ENCODE data around the gene ACADVL. TPM values are rescaled to one million over a fixed set of nuclear protein-coding genes. Genes with fewer than 3 reads are reported as not detected.

Gene ACADVL
- total RNA-seq, 2 experiments from 2014 or later: 245 to 256 TPM

- Mint-ChIP-seq H3K27ac (peak overlapping the region; percentile 68), H3K4me1 (peaks cover 42% of the 10 kb centered on the region), H3K36me3 (peaks cover 26% of the 10 kb centered on the region), H3K9me3 (no peaks in the 10 kb centered on the region), H3K4me3 (no peak overlapping the region), H3K27me3 (peaks cover 14% of the 10 kb centered on the region)
- DNase-seq: no peak
Measured at GRCh38 chr17:7258731-7259554, 39.2 kb downstream of the ACADVL start.

DNA sequence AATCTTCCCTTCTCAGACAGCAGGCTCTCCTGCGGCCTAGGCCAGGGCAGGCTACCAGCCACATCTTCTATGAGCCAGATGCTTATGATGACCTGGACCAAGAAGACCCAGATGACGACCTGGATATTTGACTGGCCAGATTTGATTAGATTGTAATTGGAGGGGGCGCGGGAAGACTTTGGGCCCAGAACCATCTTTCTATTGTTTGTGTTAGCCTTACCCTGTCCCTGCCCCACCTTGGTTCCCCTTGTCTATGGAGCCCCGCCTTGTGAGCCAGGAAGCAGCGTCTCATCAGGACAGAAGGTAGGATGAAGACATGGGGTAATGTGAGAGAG is 39.8 kb downstream of the ACADVL start:
- Mint-ChIP-seq H3K36me3 (peaks cover 22% of the 10 kb centered on the region), H3K27ac (peak overlapping the region; percentile 68)

GRCh38 chr17:7260151-7260550 is 40.4 kb downstream of the ACADVL start:
- no peak overlapping the region for H3K4me3 Mint-ChIP-seq

More for the DNA sequence above, 39.8 kb downstream of the ACADVL start:
- H3K9me3 Mint-ChIP-seq: no peaks in the 10 kb centered on the region
- peaks cover 41% of the 10 kb centered on the region for H3K4me1 Mint-ChIP-seq
- DNase-seq: no peak
- peaks cover 18% of the 10 kb centered on the region for H3K27me3 Mint-ChIP-seq
- no peak overlapping the region for H3K4me3 Mint-ChIP-seq

GRCh38 chr17:7260651-7261378 is 41.1 kb downstream of the ACADVL start:
- H3K27ac Mint-ChIP-seq: no peak overlapping the region

More at GRCh38 chr17:7260151-7260550, 40.4 kb downstream of the ACADVL start:
- DNase-seq: no peak
- H3K9me3 Mint-ChIP-seq: no peaks in the 10 kb centered on the region
- H3K36me3 Mint-ChIP-seq: peaks cover 16% of the 10 kb centered on the region
- peaks cover 41% of the 10 kb centered on the region for H3K4me1 Mint-ChIP-seq
- peak overlapping the region; percentile 71 for H3K27ac Mint-ChIP-seq
- peaks cover 18% of the 10 kb centered on the region for H3K27me3 Mint-ChIP-seq

GRCh38 chr17:7261379-7262191 is 41.8 kb downstream of the ACADVL start:
- Mint-ChIP-seq H3K9me3 (no peaks in the 10 kb centered on the region), H3K4me3 (peak overlapping the region; percentile 64), H3K4me1 (peaks cover 41% of the 10 kb centered on the region), H3K27ac (peak overlapping the region; percentile 38), H3K36me3 (peaks cover 10% of the 10 kb centered on the region), H3K27me3 (peaks cover 18% of the 10 kb centered on the region)
- DNase-seq: peak; percentile 21

More at GRCh38 chr17:7260651-7261378, 41.1 kb downstream of the ACADVL start:
- DNase-seq: peak; percentile 50
- Mint-ChIP-seq H3K36me3 (peaks cover 16% of the 10 kb centered on the region), H3K27me3 (peaks cover 18% of the 10 kb centered on the region), H3K9me3 (no peaks in the 10 kb centered on the region), H3K4me1 (peaks cover 41% of the 10 kb centered on the region), H3K4me3 (peak overlapping the region; percentile 59)

- peak within 1 kb of the TSS; percentile 38 for H3K27ac Mint-ChIP-seq
- no peak for DNase-seq
Measured at GRCh38 chr17:7262192-7262934, 42.6 kb downstream of the ACADVL start, which contains the start of gene CLDN7. TSS of gene CLDN7 (minus strand) at chr17:7262478. CDS start at chr17:7262043, 435 bp downstream.

DNA sequence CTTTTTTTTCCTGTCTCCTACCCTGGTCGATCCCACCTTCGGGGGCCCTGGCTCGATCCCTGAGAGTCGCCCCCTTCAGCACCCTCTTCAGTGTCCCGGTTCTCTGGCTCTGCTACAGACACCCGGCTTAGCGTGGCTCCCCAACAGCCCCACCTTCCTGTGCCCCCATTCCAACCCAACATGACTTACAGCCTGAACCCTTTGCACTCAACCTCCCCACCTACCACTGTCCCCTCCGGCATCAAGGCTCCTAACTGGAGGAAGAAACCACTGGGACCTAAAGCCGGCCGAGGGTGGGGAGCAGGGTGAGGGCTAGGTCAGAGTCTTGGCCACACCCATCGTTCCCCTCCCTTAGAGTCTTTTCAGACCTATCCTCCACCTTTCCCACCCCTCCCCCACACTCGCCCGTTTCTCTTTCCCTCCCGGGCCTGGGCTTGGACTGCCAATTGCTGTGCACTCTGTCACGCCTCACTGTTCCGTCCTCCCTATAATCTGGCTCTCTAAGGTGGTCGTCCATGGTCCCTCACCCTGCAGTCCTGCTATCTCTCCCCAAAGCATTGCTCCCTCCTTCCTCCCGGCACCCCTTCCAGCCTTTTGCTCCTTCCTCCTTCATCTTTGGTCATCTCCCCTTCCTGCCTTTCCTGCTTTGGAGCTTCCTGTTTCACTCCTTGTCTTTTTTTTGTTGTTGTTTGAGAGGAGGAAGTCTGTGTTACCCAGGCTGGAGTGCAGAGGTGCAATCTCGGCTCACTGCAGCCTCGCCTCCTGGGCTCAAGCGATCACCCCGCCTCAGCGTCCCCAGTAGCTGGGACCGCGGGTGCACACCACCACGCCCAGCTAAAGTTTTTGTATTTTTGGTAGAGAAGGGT is 43.4 kb downstream of the ACADVL start:
- Mint-ChIP-seq H3K9me3 (no peaks in the 10 kb centered on the region), H3K4me3 (peak overlapping the region; percentile 66), H3K27ac (no peak overlapping the region), H3K36me3 (peaks cover 6% of the 10 kb centered on the region), H3K4me1 (peaks cover 41% of the 10 kb centered on the region), H3K27me3 (peaks cover 18% of the 10 kb centered on the region)
- DNase-seq: no peak

More at GRCh38 chr17:7262192-7262934, 42.6 kb downstream of the ACADVL start, which contains the start of gene CLDN7:
- peaks cover 6% of the 10 kb centered on the region for H3K36me3 Mint-ChIP-seq
- H3K9me3 Mint-ChIP-seq: no peaks in the 10 kb centered on the region
- peaks cover 18% of the 10 kb centered on the region for H3K27me3 Mint-ChIP-seq
- peaks cover 41% of the 10 kb centered on the region for H3K4me1 Mint-ChIP-seq
- H3K4me3 Mint-ChIP-seq: peak within 1 kb of the TSS; percentile 66

DNA sequence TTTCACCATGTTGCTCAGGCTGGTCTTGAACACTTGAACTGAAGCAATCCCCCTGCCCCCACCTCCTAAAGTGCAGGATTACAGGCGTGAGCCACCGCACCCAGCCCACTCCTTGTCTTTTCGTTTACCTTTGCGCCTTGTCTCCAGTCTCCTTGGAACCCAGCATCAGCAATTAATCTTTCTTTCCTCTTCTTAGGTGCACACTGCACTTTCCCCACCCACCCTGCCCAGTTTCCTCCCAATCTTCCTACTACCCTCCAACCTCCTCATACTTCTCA is 44.0 kb downstream of the ACADVL start:
- Mint-ChIP-seq H3K27me3 (peaks cover 18% of the 10 kb centered on the region), H3K36me3 (peaks cover 6% of the 10 kb centered on the region), H3K4me1 (peaks cover 37% of the 10 kb centered on the region), H3K27ac (no peak overlapping the region), H3K4me3 (no peak overlapping the region), H3K9me3 (no peaks in the 10 kb centered on the region)
- no peak for DNase-seq

- Mint-ChIP-seq H3K4me3 (no peak overlapping the region), H3K27me3 (peaks cover 18% of the 10 kb centered on the region), H3K9me3 (no peaks in the 10 kb centered on the region), H3K36me3 (no peaks in the 10 kb centered on the region), H3K27ac (no peak overlapping the region), H3K4me1 (peaks cover 19% of the 10 kb centered on the region)
- DNase-seq: no peak
Measured at GRCh38 chr17:7266784-7267183, 47.0 kb downstream of the ACADVL start.

Other genes with a start within 250 kb of the ACADVL start
- gene ALOX12, start 223.9 kb upstream of the ACADVL start, total RNA-seq: not detected
- gene RNASEK, start 207.3 kb upstream of the ACADVL start, total RNA-seq: 10 to 100 TPM; 90.6 to 98.6 TPM
- gene BCL6B, start 196.9 kb upstream of the ACADVL start, total RNA-seq: 1 to 10 TPM in 1 of 2 experiments, under 1 TPM in 1; 0.85 to 1.0 TPM
- 1 to 10 TPM; 5.2 to 6.2 TPM for gene SLC16A13, start 183.9 kb upstream of the ACADVL start, total RNA-seq
- 1 to 10 TPM; 1.5 to 1.8 TPM for gene SLC16A11, start 175.8 kb upstream of the ACADVL start, total RNA-seq
- gene CLEC10A, start 139.7 kb upstream of the ACADVL start, total RNA-seq: not detected
- gene ASGR2, start 105.1 kb upstream of the ACADVL start, total RNA-seq: not detected
- 1 to 10 TPM; 2.8 to 4.4 TPM for gene ASGR1, start 40.6 kb upstream of the ACADVL start, total RNA-seq
- 1 to 10 TPM; 8.9 to 9.8 TPM for gene DLG4, start 102 bp upstream of the ACADVL start, total RNA-seq
- gene DVL2, start 14.6 kb downstream of the ACADVL start, total RNA-seq: 10 to 100 TPM; 64.4 to 66.5 TPM
- 10 to 100 TPM; 28.1 to 28.8 TPM for gene PHF23, start 19.5 kb downstream of the ACADVL start, total RNA-seq
- 100 to 1,000 TPM; 112 to 113 TPM for gene GABARAP, start 22.5 kb downstream of the ACADVL start, total RNA-seq
- gene CTDNEP1, start 31.8 kb downstream of the ACADVL start, total RNA-seq: 100 to 1,000 TPM; 180 to 191 TPM
- 100 to 1,000 TPM in 1 of 2 experiments, 10 to 100 TPM in 1; 99.0 to 110 TPM for gene ELP5, start 32.3 kb downstream of the ACADVL start, total RNA-seq
- 1 to 10 TPM in 1 of 2 experiments, under 1 TPM in 1; 0.90 to 1.6 TPM for gene CLDN7, start 42.5 kb downstream of the ACADVL start, total RNA-seq
- under 1 TPM; 0.54 to 0.56 TPM for gene SLC2A4, start 61.8 kb downstream of the ACADVL start, total RNA-seq
- gene YBX2, start 74.7 kb downstream of the ACADVL start, total RNA-seq: under 1 TPM; 0.19 to 0.24 TPM
- 1,000 to 10,000 TPM; 1,429 to 1,492 TPM for gene EIF5A, start 87.7 kb downstream of the ACADVL start, total RNA-seq
- 10 to 100 TPM; 58.4 to 62.6 TPM for gene GPS2, start 95.4 kb downstream of the ACADVL start, total RNA-seq
- gene NEURL4, start 109.4 kb downstream of the ACADVL start, total RNA-seq: 10 to 100 TPM; 44.1 to 46.0 TPM
- 100 to 1,000 TPM; 235 to 238 TPM for gene ACAP1, start 116.6 kb downstream of the ACADVL start, total RNA-seq
- 1 to 10 TPM; 4.0 to 4.5 TPM for gene KCTD11, start 132.2 kb downstream of the ACADVL start, total RNA-seq
- gene TMEM95, start 135.2 kb downstream of the ACADVL start, total RNA-seq: not detected
- 1 to 10 TPM; 4.3 to 5.0 TPM for gene TNK1, start 161.2 kb downstream of the ACADVL start, total RNA-seq
- gene PLSCR3, start 174.6 kb downstream of the ACADVL start, total RNA-seq: 10 to 100 TPM; 63.0 to 66.8 TPM
- gene TMEM256, start 184.2 kb downstream of the ACADVL start, total RNA-seq: 10 to 100 TPM; 42.7 to 44.3 TPM
- gene NLGN2, start 187.9 kb downstream of the ACADVL start, total RNA-seq: 1 to 10 TPM; 8.8 to 9.3 TPM
- gene SPEM1, start 200.4 kb downstream of the ACADVL start, total RNA-seq: not detected
- not detected for gene SPEM2, start 205.7 kb downstream of the ACADVL start, total RNA-seq
- gene SPEM3, start 208.9 kb downstream of the ACADVL start, total RNA-seq: not detected
- 10 to 100 TPM; 10.4 TPM for gene TMEM102, start 215.5 kb downstream of the ACADVL start, total RNA-seq
- gene FGF11, start 219.6 kb downstream of the ACADVL start, total RNA-seq: 1 to 10 TPM; 7.6 to 9.2 TPM
- gene CHRNB1, start 225.1 kb downstream of the ACADVL start, total RNA-seq: 10 to 100 TPM; 10.6 to 11.3 TPM

Data from activated naive CD8-positive, alpha-beta T cell treated with anti-CD3 and anti-CD28 coated beads for 36 hours (primary cell).